Lung (tissue), 12 donors: ENCODE data around the gene CLDN3. TPM values are rescaled to one million over a fixed set of nuclear protein-coding genes. Genes with fewer than 3 reads are reported as not detected.
"Not testable (repeated sequence)": the region's sequence is repeated elsewhere in the genome, so short reads cannot be mapped to it uniquely, and the experiment has no call there.

Source experiments
- ATAC-seq: fragments of 200-7000 bp; cut with Tn5 transposase; one replicate; pipeline ENCODE4 v1.9.1; 2020; ENCODE audit warnings: moderate number of reproducible peaks; ENCODE audit not compliant: insufficient read depth, low FRiP score
- DNase-seq, 3 donors: peaks; one replicate each; pipeline ENCODE4 v3.0.0-alpha.2; 2013 to 2017
- H3K27ac ChIP-seq, 2 donors: one replicate each; pipeline ENCODE4 v1.5.1; 2013; ENCODE audit warnings: mild to moderate bottlenecking in 2 of 2, moderate library complexity in 2 of 2, control low read depth in 1 of 2, inconsistent platforms in 1 of 2, low read depth in 1 of 2, low read length in 1 of 2
- H3K27me3 ChIP-seq, 3 donors: one replicate each; pipeline ENCODE4 v1.5.1; 2013; ENCODE audit warnings: low read length in 2 of 3; ENCODE audit not compliant: control insufficient read depth in 3 of 3, insufficient read depth in 3 of 3
- H3K36me3 ChIP-seq, 4 donors: one replicate each; pipeline ENCODE4 v1.5.1; 2013; ENCODE audit warnings: low read length in 4 of 4, mild to moderate bottlenecking in 1 of 4, moderate library complexity in 1 of 4; ENCODE audit not compliant: control insufficient read depth in 4 of 4, insufficient read depth in 4 of 4
- H3K4me1 ChIP-seq, 5 donors: one replicate each; pipeline ENCODE4 v1.5.1; 2013; ENCODE audit warnings: low read length in 5 of 5, mild to moderate bottlenecking in 2 of 5, moderate library complexity in 1 of 5; ENCODE audit not compliant: control insufficient read depth in 5 of 5, insufficient read depth in 5 of 5
- H3K4me3 ChIP-seq: one replicate; pipeline ENCODE4 v1.5.1; 2013; ENCODE audit warnings: mild to moderate bottlenecking, control low read depth, moderate library complexity
- H3K9ac ChIP-seq, 2 donors: one replicate each; pipeline ENCODE4 v1.5.1; 2013; ENCODE audit warnings: low read length in 2 of 2, control low read depth in 1 of 2; ENCODE audit not compliant: insufficient read depth in 1 of 2
- H3K9me3 ChIP-seq, 4 donors: one replicate each; pipeline ENCODE4 v1.5.1; 2013; ENCODE audit warnings: low read length in 3 of 4, mild to moderate bottlenecking in 1 of 4, moderate library complexity in 1 of 4; ENCODE audit not compliant: control insufficient read depth in 4 of 4, insufficient read depth in 3 of 4
- CTCF ChIP-seq: IDR thresholded peaks from 2 replicates; pipeline ENCODE4 v1.5.1; 2012; ENCODE audit warnings: mild to moderate bottlenecking; ENCODE audit errors: control extremely low read depth, extremely low read depth
- WGBS, 2 donors: extraction: QIAGEN DNeasy Blood & Tissue Kit; methylation state at CpG; one replicate each; pipeline ENCODE4 v1.1.7; 2013; 5-methylcytosine and 5-hydroxymethylcytosine counted together
- polyA plus RNA-seq, 2 donors: library from polyadenylated mRNA; stranded (reverse); fragments of 200-250 nt; gene quantifications; one replicate each; pipeline ENCODE4 v1.2.1, GENCODE V29; 2013
- total RNA-seq, 2 donors: library from RNA; depleted of rRNA in 1 of 2; stranded (reverse); fragments of >200 nt in 1 of 2; gene quantifications; one replicate each; pipeline ENCODE4 v1.2.1, GENCODE V29; 2014 to 2021
- donor health status: control.
- donor health status: control.
- donor health status: Bipolar disorder and iron deficiency.
- donor health status: healthy.
- donor health status: DM: yes; HTN: yes; CAD: no.

CLDN3 gene
- total and polyA plus RNA-seq, 4 donors = 42.9 to 54.7 (median 43.6) TPM

- Histone ChIP-seq H3K9me3 (no peaks in the 10 kb centered on the region), H3K4me1 (peaks cover 0 to 1% (median 0%) of the 10 kb centered on the region in 5 donors), H3K4me3 (no peak overlapping the region), H3K9ac (no peak overlapping the region), H3K36me3 (no peaks in the 10 kb centered on the region), H3K27me3 (no peaks in the 10 kb centered on the region), H3K27ac (no peak overlapping the region)
- ATAC-seq (no peak), DNase-seq (no peak)
- TF ChIP-seq CTCF = no peak
- 66 to 78% methylated on average over 1 of the region's 1 CpG for WGBS, 2 donors
Measured at GRCh38 chr7:73726083-73726466, 44.0 kb downstream of the CLDN3 start.

GRCh38 chr7:73723813-73724212, 46.3 kb downstream of the CLDN3 start:
- Histone ChIP-seq H3K36me3 (no peaks in the 10 kb centered on the region), H3K4me1 (peaks cover 0 to 9% (median 0%) of the 10 kb centered on the region in 5 donors), H3K4me3 (no peak overlapping the region), H3K27me3 (no peaks in the 10 kb centered on the region), H3K27ac (no peak overlapping the region), H3K9me3 (no peaks in the 10 kb centered on the region), H3K9ac (no peak overlapping the region)
- ATAC-seq (no peak), DNase-seq (no peak)
- TF ChIP-seq CTCF = no peak
- 90 to 92% methylated on average over 3 of the region's 3 CpGs for WGBS, 2 donors

GRCh38 chr7:73722785-73723184, 47.3 kb downstream of the CLDN3 start:
- 62 to 65% methylated on average over 6 of the region's 6 CpGs for WGBS, 2 donors
- ATAC-seq = no peak

GRCh38 chr7:73722182-73722581, 47.9 kb downstream of the CLDN3 start:
- not testable (repeated sequence) for H3K27me3 ChIP-seq, DNase-seq, H3K9ac ChIP-seq, H3K36me3 ChIP-seq, H3K27ac ChIP-seq, ATAC-seq, H3K9me3 ChIP-seq, H3K4me3 ChIP-seq
- H3K4me1 ChIP-seq = peaks cover 0 to 19% (median 0%) of the 10 kb centered on the region in 5 donors
- WGBS, 2 donors = 76 to 88% methylated on average over 4 of the region's 4 CpGs

More at GRCh38 chr7:73722785-73723184, 47.3 kb downstream of the CLDN3 start:
- TF ChIP-seq CTCF = no peak
- no peak for DNase-seq
- Histone ChIP-seq H3K36me3 (no peaks in the 10 kb centered on the region), H3K4me3 (no peak overlapping the region), H3K27me3 (no peaks in the 10 kb centered on the region), H3K4me1 (peaks cover 0 to 13% (median 0%) of the 10 kb centered on the region in 5 donors), H3K9me3 (no peaks in the 10 kb centered on the region), H3K9ac (no peak overlapping the region), H3K27ac (no peak overlapping the region)
